HFFc6 (cell line): ENCODE measurements around the gene MALSU1. TPM values are rescaled to one million over a fixed set of nuclear protein-coding genes. Genes with fewer than 3 reads are reported as not detected.
A peak's percentile ranks its signal among the peaks of the same experiment; 100 is the strongest.

Source experiments
- DNase-seq: peaks from one replicate; pipeline ENCODE4 v3.0.0-alpha.2; 2018
- H3K27ac Mint-ChIP-seq: 2 replicates; pipeline ENCODE4 v1.8.0; 2020; ENCODE audit warnings: mild to moderate bottlenecking, mixed read lengths
- H3K27me3 Mint-ChIP-seq: 2 replicates; pipeline ENCODE4 v1.8.0; 2021; ENCODE audit warnings: mild to moderate bottlenecking, moderate library complexity, mixed read lengths; ENCODE audit not compliant: insufficient read depth
- H3K36me3 Mint-ChIP-seq: 2 replicates; pipeline ENCODE4 v1.8.0; 2021; ENCODE audit warnings: low read depth, mixed read lengths
- H3K4me1 Mint-ChIP-seq: 2 replicates; pipeline ENCODE4 v1.8.0; 2020; ENCODE audit warnings: low read depth, mixed read lengths
- H3K4me3 Mint-ChIP-seq: 2 replicates; pipeline ENCODE4 v1.8.0; 2020; ENCODE audit warnings: mild to moderate bottlenecking, moderate library complexity, mixed read lengths
- H3K9me3 Mint-ChIP-seq: 2 replicates; pipeline ENCODE4 v1.8.0; 2020; ENCODE audit warnings: mild to moderate bottlenecking, mixed read lengths
- CTCF ChIP-seq: fragments of 200-600 bp; sonication (generic); IDR thresholded peaks from 2 replicates; pipeline ENCODE4 v1.5.0; 2021; ENCODE audit warnings: antibody characterized with exemption, mild to moderate bottlenecking
- long read RNA-seq: library from polyadenylated mRNA; unstranded; transcript quantifications from one replicate; pipeline ENCODE4 v2.0.0, GENCODE V29; 2019
- total RNA-seq, 6 experiments: library from RNA; stranded (reverse); fragmentation: NEBNext Ultra II Directional; extraction: Animal tissue kit (Norgen Biotek cat#: 25700); gene quantifications; 2 replicates in 1 of 6; 3 replicates in 5 of 6; pipeline ENCODE4 v1.2.3, GENCODE V29; 2021

Gene MALSU1
- total RNA-seq = 10 to 100 TPM; 74.3 to 87.8 (median 79.6) TPM
- long read RNA-seq, transcript MALSU1-202 (4 exons, 3,044 nt) = major isoform, 60 of 66 reads
- long read RNA-seq, partial matches to known transcripts = 0 of 66 reads
- long read RNA-seq, other reads (novel, unspliced or antisense) = 5 of 66 reads

- no peak for TF ChIP-seq CTCF
- Mint-ChIP-seq H3K4me3 (peak within 1 kb of the TSS; percentile 95), H3K36me3 (peaks cover 21% of the 10 kb centered on the region), H3K27ac (peak within 1 kb of the TSS; percentile 98), H3K4me1 (peaks cover 48% of the 10 kb centered on the region), H3K9me3 (no peaks in the 10 kb centered on the region), H3K27me3 (no peaks in the 10 kb centered on the region)
- peak; percentile 91 for DNase-seq
These were observed at the start of gene MALSU1 for GRCh38 chr7:23298885-23299769. MALSU1 (plus strand) TSS chr7:23299339; CDS start chr7:23299353, 14 bp downstream.

- DNase-seq = no peak
- H3K4me3 Mint-ChIP-seq = no peak overlapping the region
- peaks cover 34% of the 10 kb centered on the region; the same call in 1 of the 2 replicates for H3K36me3 Mint-ChIP-seq
- H3K27ac Mint-ChIP-seq = no peak overlapping the region
- TF ChIP-seq CTCF = no peak
- H3K27me3 Mint-ChIP-seq = no peaks in the 10 kb centered on the region
- H3K4me1 Mint-ChIP-seq = peaks cover 24% of the 10 kb centered on the region
- H3K9me3 Mint-ChIP-seq = no peaks in the 10 kb centered on the region
These were observed 49.7 kb upstream of the MALSU1 start for GRCh38 chr7:23249486-23249885.

- no peak for DNase-seq
- H3K9me3 Mint-ChIP-seq = no peaks in the 10 kb centered on the region
- H3K27me3 Mint-ChIP-seq = peaks cover 1% of the 10 kb centered on the region; the same call in 1 of the 2 replicates
- H3K4me1 Mint-ChIP-seq = no peaks in the 10 kb centered on the region
- no peak overlapping the region for H3K27ac Mint-ChIP-seq
- H3K4me3 Mint-ChIP-seq = no peak overlapping the region
- no peak for TF ChIP-seq CTCF
- peaks cover 32% of the 10 kb centered on the region; the same call in 1 of the 2 replicates for H3K36me3 Mint-ChIP-seq
These were observed 45.0 kb upstream of the MALSU1 start for GRCh38 chr7:23254051-23254681.

GRCh38 chr7:23256731-23257130 is 42.4 kb upstream of the MALSU1 start:
- DNase-seq = no peak
- Mint-ChIP-seq H3K9me3 (no peaks in the 10 kb centered on the region), H3K4me1 (no peaks in the 10 kb centered on the region), H3K36me3 (peaks cover 7% of the 10 kb centered on the region; the same call in 1 of the 2 replicates), H3K4me3 (no peak overlapping the region), H3K27ac (no peak overlapping the region), H3K27me3 (peaks cover 1% of the 10 kb centered on the region; the same call in 1 of the 2 replicates)
- TF ChIP-seq CTCF = no peak

- no peak for TF ChIP-seq CTCF
- Mint-ChIP-seq H3K27me3 (peaks cover 1% of the 10 kb centered on the region; the same call in 1 of the 2 replicates), H3K4me1 (no peaks in the 10 kb centered on the region), H3K4me3 (no peak overlapping the region), H3K36me3 (no peaks in the 10 kb centered on the region), H3K9me3 (no peaks in the 10 kb centered on the region), H3K27ac (no peak overlapping the region)
- DNase-seq = no peak
These were observed 38.8 kb upstream of the MALSU1 start for GRCh38 chr7:23260371-23260770.
